Activated T-cell treated with anti-CD3 and anti-CD28 coated beads, Interleukin-2, amount 50 U/mL, for 4 hours (primary cell): Measurements from ENCODE around the gene CCDC50. TPM values are rescaled to one million over a fixed set of nuclear protein-coding genes. Genes with fewer than 3 reads are reported as not detected.

ENCODE experiments used
- ATAC-seq, 2 donors: fragments of 200-7000 bp; cut with Tn5 transposase; one replicate each; pipeline ENCODE4 v1.10.0; 2021
- DNase-seq: peaks from one replicate; pipeline ENCODE4 v3.0.0-alpha.2; 2020
- H3K27me3 Mint-ChIP-seq: one replicate; pipeline ENCODE4 v1.8.0; 2021; ENCODE audit warnings: low read depth, mixed read lengths
- H3K36me3 Mint-ChIP-seq: one replicate; pipeline ENCODE4 v1.8.0; 2022; ENCODE audit warnings: mixed read lengths; ENCODE audit not compliant: insufficient read depth
- H3K4me1 Mint-ChIP-seq: one replicate; pipeline ENCODE4 v1.8.0; 2021; ENCODE audit warnings: low read depth, mixed read lengths
- H3K4me3 Mint-ChIP-seq: one replicate; pipeline ENCODE4 v1.8.0; 2021; ENCODE audit warnings: mild to moderate bottlenecking, moderate library complexity, mixed read lengths
- H3K9me3 Mint-ChIP-seq: one replicate; pipeline ENCODE4 v1.8.0; 2021; ENCODE audit warnings: mixed read lengths
- total RNA-seq, 3 donors: library from RNA; stranded (reverse); gene quantifications; one replicate each; pipeline ENCODE4 v1.2.1, GENCODE V29; 2021

Gene CCDC50
- total RNA-seq, 3 donors from 2014 or later, result 3.9 to 16.2 (median 8.6) TPM

DNA sequence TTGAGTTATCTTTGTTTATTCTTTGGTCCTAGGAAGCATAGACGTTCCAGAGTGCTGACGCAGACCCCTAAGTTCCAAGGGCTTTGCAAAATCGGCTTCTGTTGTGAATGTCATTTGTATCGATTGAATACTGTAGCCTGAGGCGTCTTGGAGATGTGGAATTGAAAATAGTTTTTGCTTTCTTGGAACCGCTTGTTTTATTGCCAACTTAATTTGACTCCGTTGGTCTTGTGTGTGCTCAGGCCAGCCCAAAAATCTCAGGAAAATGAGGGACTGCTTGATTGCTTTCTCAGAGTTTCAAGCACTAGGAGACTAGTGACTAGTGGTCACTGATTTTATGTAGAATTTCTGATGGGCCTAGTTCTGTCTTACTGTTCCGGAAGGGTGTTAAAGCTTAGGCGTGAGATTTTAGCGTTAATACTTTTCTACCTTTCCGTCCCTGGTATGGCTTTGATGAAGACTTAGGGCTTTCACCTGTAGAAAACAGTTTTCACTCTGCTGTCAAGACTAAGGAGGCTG lies 1.4 kb downstream of the CCDC50 start:
- DNase-seq, result no peak
- ATAC-seq, result no peak
- Mint-ChIP-seq H3K9me3 (no peaks in the 10 kb centered on the region), H3K36me3 (no peaks in the 10 kb centered on the region), H3K4me3 (peak overlapping the region; percentile 77), H3K4me1 (peaks cover 24% of the 10 kb centered on the region), H3K27me3 (peaks cover 20% of the 10 kb centered on the region)

DNA sequence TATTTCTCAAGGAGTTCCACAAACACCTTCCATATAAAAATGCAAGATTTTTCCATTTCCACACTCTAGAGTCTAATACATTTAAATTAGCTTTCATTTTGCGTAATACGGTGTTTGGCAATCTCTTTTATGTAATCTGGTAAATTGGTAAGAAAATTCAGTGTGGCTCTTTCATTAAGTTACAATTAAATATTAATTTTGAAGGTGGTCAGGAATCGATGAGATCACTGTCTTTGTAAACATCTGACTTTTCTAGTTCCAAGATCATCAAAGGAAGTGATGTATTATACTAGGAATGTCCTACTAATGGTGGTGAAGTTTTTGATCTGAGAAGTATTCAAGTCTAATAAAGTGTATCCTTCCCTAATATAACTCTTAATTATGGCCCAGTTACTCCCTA lies 2.2 kb downstream of the CCDC50 start:
- H3K4me3 Mint-ChIP-seq, result peak overlapping the region; percentile 77
- no peak for ATAC-seq
- H3K9me3 Mint-ChIP-seq, result no peaks in the 10 kb centered on the region
- DNase-seq, result no peak
- no peaks in the 10 kb centered on the region for H3K36me3 Mint-ChIP-seq
- H3K4me1 Mint-ChIP-seq, result peaks cover 26% of the 10 kb centered on the region
- H3K27me3 Mint-ChIP-seq, result peaks cover 20% of the 10 kb centered on the region

DNA sequence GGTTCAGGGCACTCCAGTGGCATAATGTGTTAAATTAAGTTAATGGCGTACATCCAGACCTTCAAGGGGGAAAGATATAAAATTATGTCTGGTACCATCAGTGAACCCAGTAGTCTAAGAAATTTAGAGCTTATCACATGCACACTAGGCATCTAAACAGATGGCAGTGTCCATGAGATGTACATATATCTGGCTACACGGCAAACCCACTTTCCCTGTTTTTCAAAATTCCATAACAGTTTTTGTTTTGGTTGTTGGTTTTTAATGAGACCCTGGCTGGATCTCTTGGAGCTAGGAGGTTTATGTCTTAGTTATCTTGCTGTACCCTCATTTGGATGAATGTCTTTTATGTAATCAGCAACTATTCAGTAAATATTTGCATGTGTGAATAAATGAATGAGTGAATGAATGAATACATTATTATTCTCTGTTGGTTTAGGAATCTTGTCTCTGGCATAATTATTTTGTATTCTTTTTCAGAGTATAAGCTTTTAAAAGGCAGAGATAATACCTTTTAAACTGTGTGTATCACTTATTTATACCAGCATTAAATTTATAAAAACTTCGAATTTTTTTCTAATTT lies 4.2 kb downstream of the CCDC50 start:
- Mint-ChIP-seq H3K4me1 (peaks cover 30% of the 10 kb centered on the region), H3K27me3 (peaks cover 16% of the 10 kb centered on the region)

DNA sequence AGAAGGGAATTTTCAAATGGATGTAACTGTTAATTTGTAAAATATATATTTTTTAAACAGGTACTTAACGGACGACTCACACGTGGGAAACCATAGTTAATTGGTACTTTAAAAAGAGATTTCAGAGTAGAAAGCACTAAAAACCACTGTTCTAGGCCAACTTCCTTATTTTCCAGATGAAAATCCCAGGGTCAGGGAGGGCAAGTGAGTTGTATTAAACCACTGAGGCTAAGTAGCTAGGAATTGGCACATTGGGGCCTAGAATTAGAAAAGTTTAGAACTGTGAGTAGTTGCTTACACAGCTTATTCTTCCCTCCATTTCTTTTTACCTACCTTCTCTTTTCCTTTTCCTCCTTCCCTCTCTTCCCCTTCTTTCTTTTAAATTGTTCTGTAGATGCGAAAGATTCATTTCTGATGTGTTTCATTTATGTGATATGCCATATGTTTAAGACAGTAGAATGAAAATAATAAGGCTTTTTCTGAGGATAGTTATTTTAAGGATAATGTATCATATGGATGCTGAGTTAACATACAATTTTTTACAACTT lies 5.2 kb downstream of the CCDC50 start:
- Mint-ChIP-seq H3K36me3 (no peaks in the 10 kb centered on the region), H3K9me3 (no peaks in the 10 kb centered on the region), H3K4me3 (no peak overlapping the region), H3K27me3 (peaks cover 11% of the 10 kb centered on the region), H3K4me1 (peaks cover 25% of the 10 kb centered on the region)
- DNase-seq (no peak), ATAC-seq (no peak)

More for the DNA sequence above, 4.2 kb downstream of the CCDC50 start:
- H3K9me3 Mint-ChIP-seq, result no peaks in the 10 kb centered on the region
- H3K4me3 Mint-ChIP-seq, result no peak overlapping the region
- no peaks in the 10 kb centered on the region for H3K36me3 Mint-ChIP-seq
- ATAC-seq (no peak), DNase-seq (no peak)

DNA sequence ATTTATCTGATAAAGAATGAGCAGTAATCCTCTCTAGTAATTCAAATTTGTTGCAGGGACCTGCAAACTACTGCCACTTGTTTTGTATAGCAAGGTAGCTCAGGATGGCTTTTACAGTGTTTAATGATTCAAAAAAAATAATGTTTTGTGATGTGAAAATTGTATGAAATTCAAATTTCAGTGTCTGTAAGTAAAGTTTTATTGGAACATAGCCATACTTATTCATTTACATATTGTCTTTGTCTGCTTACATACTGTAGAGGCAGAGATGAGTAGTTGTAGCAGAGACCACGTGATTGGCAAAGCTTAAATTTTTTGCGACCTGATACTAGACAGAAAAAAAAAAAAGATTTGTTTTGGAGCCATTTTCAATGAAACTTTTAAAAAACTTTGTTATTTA lies 7.6 kb downstream of the CCDC50 start:
- H3K4me1 Mint-ChIP-seq, result peaks cover 14% of the 10 kb centered on the region
- H3K36me3 Mint-ChIP-seq, result no peaks in the 10 kb centered on the region
- ATAC-seq (no peak), DNase-seq (no peak)
- H3K9me3 Mint-ChIP-seq, result no peaks in the 10 kb centered on the region
- H3K4me3 Mint-ChIP-seq, result no peak overlapping the region
- no peaks in the 10 kb centered on the region for H3K27me3 Mint-ChIP-seq

DNA sequence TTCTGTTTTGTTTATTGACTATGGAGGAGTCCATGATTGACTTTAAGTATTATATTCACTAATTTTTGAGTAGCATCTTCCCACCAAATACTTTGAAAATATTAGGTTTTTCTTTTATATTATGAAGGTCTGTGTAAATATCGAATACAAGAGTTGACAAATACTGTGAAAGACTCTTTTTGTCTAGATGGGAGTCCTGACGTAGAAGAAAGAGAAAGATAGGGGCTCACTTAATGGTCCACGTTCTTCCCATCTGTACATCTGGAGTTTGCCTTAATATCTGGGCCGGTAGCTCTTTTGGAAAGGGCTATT lies 8.9 kb downstream of the CCDC50 start:
- no peaks in the 10 kb centered on the region for H3K36me3 Mint-ChIP-seq
- H3K27me3 Mint-ChIP-seq, result no peaks in the 10 kb centered on the region
- peaks cover 10% of the 10 kb centered on the region for H3K4me1 Mint-ChIP-seq
- ATAC-seq, result no peak
- DNase-seq, result no peak
- no peaks in the 10 kb centered on the region for H3K9me3 Mint-ChIP-seq
- H3K4me3 Mint-ChIP-seq, result no peak overlapping the region

DNA sequence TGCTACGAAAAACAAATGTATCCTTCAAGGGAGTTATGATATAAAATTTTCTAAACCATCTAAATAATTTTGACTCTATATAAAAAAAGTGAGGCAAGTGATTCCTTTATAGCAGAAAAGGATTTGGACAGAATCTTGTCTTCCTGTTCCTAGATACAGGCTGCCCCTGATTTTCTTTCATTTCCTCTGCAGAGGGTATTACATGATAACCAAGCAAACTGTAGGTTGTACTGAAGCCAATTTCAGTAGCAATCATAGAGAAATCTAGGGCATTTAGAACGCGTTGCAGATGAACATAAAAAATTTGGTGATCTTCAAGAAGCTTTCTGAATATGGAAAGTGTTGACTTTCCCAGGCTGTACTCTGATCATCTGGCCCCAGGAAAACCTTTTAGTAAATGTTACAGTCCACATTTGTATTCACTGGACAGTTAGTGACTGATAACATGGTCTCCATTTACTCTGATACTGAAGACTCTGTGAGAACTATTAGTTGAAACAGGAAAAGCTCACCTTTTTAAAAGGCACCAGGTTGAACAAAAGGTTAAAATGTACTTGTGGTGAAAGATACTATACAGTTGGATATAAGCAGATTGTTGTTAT lies 10.2 kb downstream of the CCDC50 start:
- Mint-ChIP-seq H3K36me3 (no peaks in the 10 kb centered on the region), H3K27me3 (no peaks in the 10 kb centered on the region), H3K9me3 (no peaks in the 10 kb centered on the region), H3K4me3 (no peak overlapping the region), H3K4me1 (peaks cover 8% of the 10 kb centered on the region)
- DNase-seq, result no peak
- ATAC-seq, result no peak

DNA sequence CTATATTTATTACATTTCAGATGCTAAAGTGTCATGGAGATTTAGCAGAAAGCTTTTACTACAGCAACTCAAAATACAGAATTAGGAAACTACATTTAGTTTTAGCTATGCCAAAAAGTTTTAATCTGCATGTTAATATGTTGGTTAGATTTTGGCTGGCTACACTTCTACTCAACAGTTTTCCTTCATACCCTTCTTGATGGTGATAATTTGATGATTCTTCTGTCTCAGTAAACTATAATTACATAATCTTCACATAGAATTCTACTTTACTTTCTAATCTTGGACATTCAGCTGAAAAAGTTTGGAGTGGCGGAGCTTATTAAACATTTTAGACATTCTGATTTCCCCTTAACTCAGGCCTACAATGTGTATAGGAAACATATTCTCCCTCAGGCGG lies 11.2 kb downstream of the CCDC50 start:
- no peaks in the 10 kb centered on the region for H3K27me3 Mint-ChIP-seq
- no peak overlapping the region for H3K4me3 Mint-ChIP-seq
- H3K9me3 Mint-ChIP-seq, result no peaks in the 10 kb centered on the region
- H3K36me3 Mint-ChIP-seq, result no peaks in the 10 kb centered on the region
- no peak for DNase-seq
- peaks cover 9% of the 10 kb centered on the region for H3K4me1 Mint-ChIP-seq
- ATAC-seq, result no peak

DNA sequence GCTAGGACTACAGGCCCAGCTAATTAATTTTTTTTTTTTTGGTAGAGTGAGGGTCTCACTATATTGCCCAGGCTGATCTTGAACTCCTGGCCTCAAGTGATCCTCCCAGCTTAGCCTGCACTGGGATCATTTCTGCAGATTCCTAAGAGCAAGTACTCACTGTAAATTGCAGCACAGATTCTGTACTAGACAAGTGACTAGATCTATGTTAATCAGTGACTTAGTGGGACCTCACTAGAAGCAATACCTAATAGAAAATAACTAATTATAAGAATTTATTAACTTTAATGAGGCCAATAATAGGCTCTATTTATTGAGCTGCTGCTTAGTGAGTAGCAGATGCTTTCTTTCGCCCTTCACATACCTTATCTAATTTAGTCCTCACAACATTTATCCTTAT lies 11.8 kb downstream of the CCDC50 start:
- DNase-seq, result no peak
- no peak for ATAC-seq
- H3K9me3 Mint-ChIP-seq, result no peaks in the 10 kb centered on the region
- H3K4me1 Mint-ChIP-seq, result peaks cover 11% of the 10 kb centered on the region
- H3K4me3 Mint-ChIP-seq, result no peak overlapping the region
- no peaks in the 10 kb centered on the region for H3K36me3 Mint-ChIP-seq
- H3K27me3 Mint-ChIP-seq, result no peaks in the 10 kb centered on the region

DNA sequence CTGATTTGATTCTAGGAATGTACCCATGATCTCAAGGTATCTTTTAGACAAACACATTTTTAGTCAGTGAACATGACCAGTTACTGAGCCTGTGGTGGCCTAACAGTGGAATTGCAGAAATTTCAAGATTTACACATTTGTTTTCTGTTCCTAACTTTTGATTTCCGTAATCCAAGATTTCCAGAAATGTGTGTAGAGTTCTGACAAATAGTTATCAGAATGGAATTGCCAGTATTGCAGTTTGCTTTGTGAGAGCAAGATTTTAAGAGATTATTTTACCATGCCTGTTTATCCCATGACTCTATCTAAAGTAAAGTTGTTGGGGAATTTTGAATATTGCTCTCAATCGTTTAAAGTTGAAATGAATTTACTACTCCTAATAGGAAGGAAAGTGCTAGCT lies 12.8 kb downstream of the CCDC50 start:
- no peak overlapping the region for H3K4me3 Mint-ChIP-seq
- DNase-seq (no peak), ATAC-seq (no peak)
- H3K27me3 Mint-ChIP-seq, result no peaks in the 10 kb centered on the region
- no peaks in the 10 kb centered on the region for H3K36me3 Mint-ChIP-seq
- peaks cover 7% of the 10 kb centered on the region for H3K4me1 Mint-ChIP-seq
- H3K9me3 Mint-ChIP-seq, result no peaks in the 10 kb centered on the region

DNA sequence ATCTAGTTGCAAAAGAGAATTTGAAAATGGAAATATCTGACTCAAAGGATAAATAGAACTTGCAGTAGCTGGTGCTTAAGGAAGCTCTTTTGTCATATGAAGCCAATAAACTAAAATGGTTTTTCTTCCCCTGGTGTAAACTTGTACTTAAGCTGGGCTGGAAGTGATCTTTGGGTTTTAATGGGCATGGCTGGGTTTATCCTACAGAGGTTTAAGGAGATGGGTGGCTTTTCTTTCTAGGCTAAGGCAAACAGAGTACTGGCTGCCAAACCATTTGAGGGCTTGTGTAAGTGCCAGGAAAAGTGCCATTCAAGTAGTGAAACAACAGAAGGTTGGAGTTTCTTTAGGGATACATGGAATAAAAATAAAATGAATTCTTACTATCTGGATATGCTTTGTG lies 13.2 kb downstream of the CCDC50 start:
- H3K27me3 Mint-ChIP-seq, result no peaks in the 10 kb centered on the region

DNA sequence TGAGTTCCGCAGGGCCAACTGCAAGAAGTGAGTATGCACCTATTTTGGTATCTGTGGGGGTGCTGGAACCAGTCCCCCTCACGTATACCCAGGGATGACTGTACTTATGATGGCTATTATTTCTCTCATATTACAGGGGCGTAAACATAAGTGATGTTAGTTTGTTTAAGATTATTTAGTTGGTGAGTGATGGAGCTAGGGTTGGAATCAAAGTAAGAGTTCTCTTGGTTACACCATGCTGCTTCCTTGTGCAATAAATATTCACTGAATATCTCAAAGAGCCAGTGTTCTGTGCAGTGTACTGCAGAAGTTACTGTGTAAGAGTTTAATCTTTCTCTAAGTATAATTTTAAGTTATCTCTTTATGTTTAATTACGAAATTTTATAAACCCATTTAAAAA lies 13.9 kb downstream of the CCDC50 start:
- DNase-seq, result no peak
- no peaks in the 10 kb centered on the region for H3K27me3 Mint-ChIP-seq
- no peaks in the 10 kb centered on the region for H3K9me3 Mint-ChIP-seq
- no peak overlapping the region for H3K4me3 Mint-ChIP-seq
- peaks cover 4% of the 10 kb centered on the region for H3K4me1 Mint-ChIP-seq
- no peaks in the 10 kb centered on the region for H3K36me3 Mint-ChIP-seq
- no peak for ATAC-seq

More for the DNA sequence above, 13.2 kb downstream of the CCDC50 start:
- DNase-seq (no peak), ATAC-seq (no peak)
- Mint-ChIP-seq H3K4me1 (peaks cover 7% of the 10 kb centered on the region), H3K9me3 (no peaks in the 10 kb centered on the region), H3K36me3 (no peaks in the 10 kb centered on the region), H3K4me3 (no peak overlapping the region)

DNA sequence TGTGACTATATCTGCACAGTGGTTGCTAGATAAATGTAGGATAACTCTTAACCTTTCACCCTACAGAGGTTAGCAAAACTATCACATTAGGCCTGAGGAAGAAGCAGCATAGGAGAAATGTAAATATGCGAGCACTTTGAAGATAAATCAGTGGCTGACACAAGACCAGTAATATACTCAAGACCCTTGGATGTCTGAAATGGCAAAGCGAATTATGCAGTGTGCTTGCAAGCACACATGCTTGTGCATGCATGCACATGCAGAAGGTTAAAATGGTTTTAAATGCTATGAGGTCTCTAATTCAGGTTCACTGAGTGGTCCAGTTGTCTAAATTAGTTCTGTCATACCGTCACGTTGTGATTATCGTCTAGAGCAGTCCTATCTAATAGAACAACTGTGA lies 14.7 kb downstream of the CCDC50 start:
- H3K27me3 Mint-ChIP-seq, result no peaks in the 10 kb centered on the region
- no peak for DNase-seq
- no peaks in the 10 kb centered on the region for H3K36me3 Mint-ChIP-seq
- H3K9me3 Mint-ChIP-seq, result no peaks in the 10 kb centered on the region
- peaks cover 4% of the 10 kb centered on the region for H3K4me1 Mint-ChIP-seq
- no peak overlapping the region for H3K4me3 Mint-ChIP-seq
- no peak for ATAC-seq

DNA sequence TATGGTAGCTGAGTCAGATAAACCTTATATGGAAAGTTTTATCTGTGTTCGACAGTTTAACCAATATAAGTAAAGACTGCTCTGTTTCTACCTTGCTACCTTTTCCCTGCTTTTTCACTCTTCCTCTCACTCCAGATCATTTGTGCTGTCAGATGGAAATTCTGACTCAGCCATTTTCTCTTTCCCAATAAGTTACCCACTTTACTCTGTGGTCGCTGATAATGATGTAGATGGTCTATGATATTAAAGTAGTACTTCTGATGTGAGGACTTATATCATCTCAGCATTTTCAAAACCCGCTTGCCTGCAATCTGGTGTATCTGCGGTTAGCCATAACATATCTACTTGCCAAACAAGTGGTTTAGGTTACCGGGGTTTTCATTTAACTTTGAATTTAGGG lies 16.1 kb downstream of the CCDC50 start:
- H3K36me3 Mint-ChIP-seq, result no peaks in the 10 kb centered on the region
- no peaks in the 10 kb centered on the region for H3K27me3 Mint-ChIP-seq
- ATAC-seq, result no peak
- DNase-seq, result no peak
- no peaks in the 10 kb centered on the region for H3K9me3 Mint-ChIP-seq
- H3K4me3 Mint-ChIP-seq, result no peak overlapping the region
- peaks cover 4% of the 10 kb centered on the region for H3K4me1 Mint-ChIP-seq

DNA sequence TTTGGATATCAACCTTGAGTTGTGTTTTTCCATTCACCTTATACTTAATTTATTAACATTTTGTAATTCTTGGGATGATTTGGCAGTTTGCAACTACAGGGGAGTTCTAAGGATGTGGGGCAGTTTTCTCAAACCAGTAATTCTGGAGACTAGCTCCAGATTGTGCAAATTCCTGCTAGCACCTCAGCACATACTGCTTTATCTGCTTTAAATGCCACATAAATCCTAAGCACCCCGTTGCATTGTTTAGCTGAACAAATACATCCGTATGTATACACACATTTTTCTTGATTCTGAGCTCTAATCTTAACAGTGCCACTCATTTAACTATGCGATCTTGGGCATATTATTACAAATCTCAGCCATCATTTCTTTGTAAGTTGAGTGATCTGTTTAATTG lies 18.0 kb downstream of the CCDC50 start:
- no peak for ATAC-seq
- Mint-ChIP-seq H3K9me3 (no peaks in the 10 kb centered on the region), H3K27me3 (no peaks in the 10 kb centered on the region), H3K36me3 (no peaks in the 10 kb centered on the region), H3K4me3 (no peak overlapping the region), H3K4me1 (peaks cover 4% of the 10 kb centered on the region)
- DNase-seq, result no peak
